HG03039 (cell line): Measurements from ENCODE around the gene AKR1C1.
"Not testable (repeated sequence)": the region's sequence is repeated elsewhere in the genome, so short reads cannot be mapped to it uniquely, and the experiment has no call there.

Experiments used
- ATAC-seq: cut with Tn5 transposase; IDR thresholded peaks from one replicate; pipeline ENCODE4 v1.9.1; 2021; ENCODE audit warnings: mild to moderate bottlenecking, moderate library complexity; ENCODE audit not compliant: unreplicated experiment

Gene AKR1C1

DNA sequence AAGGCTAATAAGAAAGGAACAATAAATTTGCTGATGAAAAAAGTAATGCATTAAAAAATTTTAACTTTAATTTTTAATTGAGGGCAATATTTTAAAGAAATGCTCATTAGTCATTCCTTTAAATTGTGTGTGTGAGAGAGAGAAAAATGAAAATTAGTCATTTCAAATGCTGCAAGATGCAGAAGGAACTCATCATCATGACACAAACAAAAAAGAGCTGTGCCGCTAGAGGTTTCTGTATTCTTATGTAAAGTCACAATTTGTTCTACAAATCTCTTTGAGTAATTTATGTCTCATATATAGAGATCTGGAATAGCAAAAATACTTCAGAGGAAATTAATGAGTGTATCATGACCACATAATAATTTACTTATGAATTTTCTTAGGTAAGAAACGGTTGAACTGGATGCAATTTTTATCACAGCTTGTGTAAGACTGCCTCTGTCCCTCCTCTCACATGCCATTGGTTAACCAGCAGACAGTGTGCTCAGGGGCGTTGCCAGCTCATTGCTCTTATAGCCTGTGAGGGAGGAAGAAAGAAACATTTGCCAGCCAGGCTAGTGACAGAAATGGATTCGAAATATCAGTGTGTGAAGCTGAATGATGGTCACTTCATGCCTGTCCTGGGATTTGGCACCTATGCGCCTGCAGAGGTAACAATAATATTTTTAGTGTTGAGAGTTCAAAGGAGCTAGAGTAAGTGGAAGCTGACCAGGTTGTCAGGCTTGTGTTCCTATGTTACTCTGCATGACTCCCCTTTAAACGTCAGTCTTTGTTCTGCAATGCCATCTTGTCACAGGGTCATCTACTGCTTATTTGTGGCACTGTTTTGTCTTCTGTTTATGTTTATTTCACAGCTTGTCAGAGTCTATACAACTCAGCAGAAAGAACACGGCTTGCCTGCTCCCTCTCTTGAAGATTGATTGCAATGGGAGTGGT is at the start of gene AKR1C1:
TSS of gene AKR1C1 (plus strand) at position 540 of the 939 bp plus-strand sequence. CDS start at position 570, 30 bp downstream.
- ATAC-seq = not testable (repeated sequence)

DNA sequence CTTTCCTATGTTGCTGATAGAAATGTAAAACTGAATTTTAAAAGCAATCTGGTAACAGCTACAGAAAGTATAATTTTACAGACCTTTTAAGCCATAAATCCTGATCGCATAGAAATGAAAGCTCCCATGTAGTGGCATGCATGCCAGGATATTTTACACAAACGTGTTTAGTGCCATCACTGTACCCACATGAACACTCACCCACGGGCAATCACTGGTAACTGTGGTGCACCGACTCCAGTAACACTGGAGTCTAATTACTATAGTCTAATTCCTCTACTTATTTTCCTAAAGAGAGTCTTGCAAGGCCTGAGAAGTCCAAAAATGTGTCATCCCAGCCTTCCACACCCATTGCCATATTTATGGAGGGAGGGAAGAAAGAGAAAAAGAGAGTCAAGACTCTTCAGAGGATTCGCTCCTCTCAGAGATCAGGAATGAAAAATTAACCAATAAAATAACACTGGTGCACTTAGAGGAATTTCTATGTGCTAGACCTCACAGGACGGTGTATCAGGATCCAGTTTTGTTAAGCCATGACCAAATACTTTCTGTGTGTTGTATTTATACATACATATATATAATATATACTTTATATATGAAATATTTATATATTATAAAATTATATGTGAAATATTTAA is 48.9 kb upstream of the AKR1C1 start:
- no peak for ATAC-seq

DNA sequence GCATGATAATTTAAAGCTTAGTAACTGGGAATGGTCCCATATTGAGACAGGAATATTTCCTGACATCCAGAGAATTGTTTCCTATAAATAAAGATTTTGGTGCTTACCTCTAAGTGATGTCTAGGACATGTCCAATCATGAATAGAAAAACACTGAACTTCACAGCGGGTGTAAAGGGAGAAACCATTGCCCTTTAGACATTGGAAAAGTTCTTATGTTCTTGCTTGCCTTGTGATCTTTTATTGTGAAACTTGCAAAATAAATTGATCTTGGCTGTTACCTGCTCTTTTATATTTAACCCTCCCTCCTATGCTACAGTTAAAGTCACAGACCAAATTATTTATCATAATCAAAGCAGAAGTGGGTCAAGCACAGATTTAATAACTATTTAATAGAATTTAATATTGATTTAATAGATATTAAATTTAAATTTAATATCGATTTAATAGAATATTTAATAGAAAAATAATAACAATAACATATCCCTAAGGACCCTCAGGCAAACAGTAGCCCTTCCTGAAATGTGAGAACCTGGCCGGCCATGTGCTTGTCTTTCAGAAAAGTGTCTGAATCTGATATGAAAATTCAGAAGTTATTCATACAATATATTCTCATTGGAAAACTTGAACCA is 47.0 kb upstream of the AKR1C1 start:
- no peak for ATAC-seq

DNA sequence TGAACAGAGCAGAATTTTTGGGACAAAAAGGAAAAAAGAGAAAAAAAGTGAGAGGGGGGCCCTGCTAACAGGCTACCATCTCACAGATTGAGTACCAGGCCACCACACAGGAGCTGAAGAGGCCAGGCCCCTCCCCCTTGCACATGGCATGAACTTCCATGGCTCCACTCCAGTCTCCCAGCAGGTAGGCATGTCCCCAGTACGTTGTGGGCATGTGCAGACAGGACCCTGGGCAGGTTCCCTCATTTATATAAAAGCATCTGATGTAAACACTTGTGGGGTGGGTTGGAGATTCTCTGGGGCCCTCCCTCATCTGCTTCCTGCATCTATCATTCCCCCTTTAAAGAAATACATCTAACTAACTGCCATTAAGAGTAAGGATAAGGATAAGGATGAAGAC is 45.0 kb upstream of the AKR1C1 start:
- no peak for ATAC-seq

DNA sequence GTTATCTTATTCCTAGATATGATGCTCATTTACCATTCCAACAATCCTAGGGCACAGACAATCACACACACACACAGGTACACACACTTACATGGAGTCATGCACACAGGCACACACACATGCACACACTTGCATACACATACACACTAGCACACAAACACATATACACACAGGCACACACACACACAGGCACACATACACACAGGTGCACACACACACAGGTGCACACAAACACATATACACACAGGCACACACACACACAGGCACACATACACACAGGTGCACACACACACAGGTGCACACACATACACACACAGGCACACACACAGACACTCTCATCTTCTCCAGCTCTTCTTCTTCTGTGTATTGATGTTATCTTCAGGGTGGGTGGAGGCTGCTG is 38.7 kb upstream of the AKR1C1 start:
- not testable (repeated sequence) for ATAC-seq

DNA sequence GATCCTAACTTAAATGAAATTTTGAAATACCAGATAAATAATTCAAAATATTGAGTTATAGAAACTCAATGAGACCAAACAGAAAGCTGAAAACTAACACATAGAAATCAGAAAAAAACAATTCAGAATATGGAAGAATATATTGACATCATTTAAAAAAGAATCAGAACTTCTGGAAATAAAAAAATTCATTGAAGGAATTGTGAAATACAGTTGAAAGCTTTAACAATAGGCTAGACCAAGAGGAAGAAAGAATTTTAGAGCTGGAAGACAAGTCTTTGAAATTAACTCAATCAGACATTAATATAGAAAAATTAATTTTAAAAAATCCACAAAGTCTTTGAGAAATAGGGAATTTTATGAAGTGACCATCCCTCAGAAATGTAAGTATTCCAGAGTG is 36.8 kb upstream of the AKR1C1 start:
- no peak for ATAC-seq

DNA sequence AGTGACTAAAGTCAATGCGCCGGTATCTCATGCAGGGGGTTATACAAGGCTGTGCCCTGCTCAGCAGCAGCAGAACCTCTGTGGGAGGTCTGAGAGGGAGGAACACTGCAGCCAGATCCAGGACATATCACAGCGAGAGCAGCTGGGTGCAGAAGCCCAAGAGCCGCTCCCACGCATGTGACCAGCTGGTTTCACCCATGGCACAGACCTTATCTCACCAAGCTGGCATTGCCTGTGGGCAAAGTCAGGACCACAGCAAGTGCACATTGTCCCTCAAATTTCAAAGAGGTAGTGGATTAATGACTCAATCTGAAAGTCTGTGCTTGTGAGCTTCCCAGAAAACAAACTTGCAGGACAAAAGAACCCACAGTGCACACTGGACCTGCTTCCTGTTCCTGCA is 31.6 kb upstream of the AKR1C1 start:
- ATAC-seq = no peak

DNA sequence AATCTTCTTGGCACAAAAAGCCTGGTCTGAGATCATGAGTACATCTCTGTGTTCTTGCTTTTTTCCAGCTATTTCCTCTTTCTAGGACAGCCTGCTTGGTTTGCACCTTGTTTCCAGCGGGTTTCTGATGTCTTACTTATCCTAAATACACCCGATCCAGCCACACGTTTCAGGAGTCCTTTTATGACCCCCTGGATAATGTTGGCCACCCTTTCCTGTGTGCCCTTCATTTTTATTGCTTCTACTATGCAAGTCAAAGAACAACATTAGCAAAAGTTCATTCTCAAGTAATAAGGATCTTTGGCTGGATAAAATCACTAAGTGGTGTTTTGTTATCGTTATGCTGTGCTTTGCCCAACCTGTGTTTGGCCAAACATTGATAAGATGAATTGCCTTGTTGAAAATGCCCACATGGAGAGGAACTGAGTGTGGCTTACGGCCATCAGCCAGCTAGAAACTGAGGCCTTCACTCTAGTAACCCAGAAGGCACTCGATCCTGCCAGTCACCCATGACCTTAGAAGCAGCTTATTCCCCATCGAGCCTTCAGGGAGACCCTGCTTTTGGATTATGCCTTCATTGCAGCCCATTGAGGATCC is 28.7 kb upstream of the AKR1C1 start:
- no peak for ATAC-seq

DNA sequence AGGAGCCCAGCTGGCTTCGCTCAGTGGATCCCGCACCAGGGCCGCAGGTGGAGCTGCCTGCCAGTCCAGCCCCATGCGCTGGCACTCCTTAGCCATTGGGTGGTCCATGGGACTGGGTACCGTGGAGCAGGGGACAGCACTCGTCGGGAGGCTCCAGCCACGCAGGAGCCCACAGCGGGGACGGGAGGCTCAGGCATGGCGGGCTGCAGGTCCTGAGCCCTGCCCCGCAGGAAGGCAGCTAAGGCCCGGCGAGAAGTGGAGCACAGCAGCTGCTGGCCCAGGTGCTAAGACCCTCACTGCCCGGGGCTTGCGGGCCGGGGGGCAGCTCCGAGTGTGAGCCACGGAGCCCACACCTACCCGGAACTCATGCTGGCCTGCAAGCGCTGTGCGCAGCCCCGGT is 25.9 kb upstream of the AKR1C1 start:
- ATAC-seq = no peak

DNA sequence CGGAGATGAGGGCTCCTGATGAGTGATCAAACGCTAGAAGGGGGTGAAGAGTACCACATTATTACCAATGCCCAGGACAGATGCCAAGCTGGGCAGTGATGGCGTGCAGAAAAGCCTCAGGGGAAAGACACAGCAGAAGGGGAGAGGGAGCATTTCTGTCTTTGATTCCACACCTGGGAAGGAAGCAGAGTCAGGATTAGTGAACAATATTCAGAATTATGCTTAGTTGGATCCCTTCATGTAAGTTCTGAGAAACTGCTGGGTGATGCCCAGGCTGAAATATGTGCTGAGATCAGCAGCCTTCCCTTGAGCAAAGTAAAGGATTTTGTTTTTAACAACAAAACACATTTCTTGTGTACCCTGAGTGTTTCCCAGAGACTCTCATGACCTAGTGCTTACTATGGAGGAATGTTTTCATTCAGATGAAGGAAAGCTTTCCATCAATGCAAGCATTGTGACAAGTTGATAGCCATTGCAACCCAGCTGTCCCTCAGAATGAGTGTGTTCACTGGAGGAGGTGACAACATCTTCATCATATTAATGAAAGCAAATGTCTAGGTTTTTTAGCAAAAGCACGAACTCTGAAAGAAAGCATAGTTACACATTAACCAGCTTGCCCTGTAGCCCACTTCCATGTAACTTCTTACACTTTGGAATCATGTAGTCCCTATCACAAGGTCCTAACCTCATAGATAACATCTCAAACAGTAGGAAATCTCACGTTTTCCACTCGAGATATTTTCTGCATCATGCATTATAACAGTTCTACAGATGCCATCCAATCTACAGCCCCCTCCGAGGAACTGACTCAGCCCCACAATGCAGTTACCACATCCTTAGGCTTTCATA is 23.8 kb upstream of the AKR1C1 start:
- no peak for ATAC-seq

DNA sequence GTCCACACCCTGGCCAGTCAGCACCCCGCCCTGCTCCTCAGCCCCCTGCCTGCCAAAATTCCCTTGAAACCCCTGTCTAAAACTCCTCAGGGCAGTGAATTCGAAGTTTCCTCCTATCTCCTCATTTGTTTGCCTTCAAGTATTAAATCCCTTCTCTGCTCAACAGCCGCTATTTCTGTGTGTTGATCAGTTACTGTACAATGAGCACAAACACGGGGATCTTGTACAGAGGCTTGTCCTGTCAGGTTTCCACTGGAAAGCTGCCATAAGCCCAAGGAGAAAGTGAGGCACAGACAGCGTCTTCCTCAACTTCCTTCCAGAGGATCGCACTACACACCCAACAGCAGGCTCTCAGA is 23.2 kb upstream of the AKR1C1 start:
- not testable (repeated sequence) for ATAC-seq

DNA sequence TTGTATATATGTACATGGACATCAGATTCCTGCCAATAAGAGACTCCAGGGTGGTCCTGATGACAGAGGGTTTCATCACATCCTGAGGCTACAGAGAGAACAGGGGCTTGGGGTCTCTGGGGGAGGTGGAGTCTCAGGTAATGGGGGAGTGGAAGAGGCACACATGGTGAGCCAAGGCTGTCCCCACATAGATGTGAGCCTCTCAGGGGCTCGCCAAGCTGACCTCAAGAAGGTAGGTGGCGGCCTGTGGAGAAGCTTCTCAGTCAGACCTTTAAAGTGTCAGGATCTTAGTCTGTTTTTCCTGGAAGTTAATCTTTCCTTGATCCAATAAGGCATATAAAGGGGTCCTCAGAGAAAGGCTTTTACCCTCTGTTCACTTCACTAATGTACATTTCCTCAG is 22.3 kb upstream of the AKR1C1 start:
- ATAC-seq = not testable (repeated sequence)

DNA sequence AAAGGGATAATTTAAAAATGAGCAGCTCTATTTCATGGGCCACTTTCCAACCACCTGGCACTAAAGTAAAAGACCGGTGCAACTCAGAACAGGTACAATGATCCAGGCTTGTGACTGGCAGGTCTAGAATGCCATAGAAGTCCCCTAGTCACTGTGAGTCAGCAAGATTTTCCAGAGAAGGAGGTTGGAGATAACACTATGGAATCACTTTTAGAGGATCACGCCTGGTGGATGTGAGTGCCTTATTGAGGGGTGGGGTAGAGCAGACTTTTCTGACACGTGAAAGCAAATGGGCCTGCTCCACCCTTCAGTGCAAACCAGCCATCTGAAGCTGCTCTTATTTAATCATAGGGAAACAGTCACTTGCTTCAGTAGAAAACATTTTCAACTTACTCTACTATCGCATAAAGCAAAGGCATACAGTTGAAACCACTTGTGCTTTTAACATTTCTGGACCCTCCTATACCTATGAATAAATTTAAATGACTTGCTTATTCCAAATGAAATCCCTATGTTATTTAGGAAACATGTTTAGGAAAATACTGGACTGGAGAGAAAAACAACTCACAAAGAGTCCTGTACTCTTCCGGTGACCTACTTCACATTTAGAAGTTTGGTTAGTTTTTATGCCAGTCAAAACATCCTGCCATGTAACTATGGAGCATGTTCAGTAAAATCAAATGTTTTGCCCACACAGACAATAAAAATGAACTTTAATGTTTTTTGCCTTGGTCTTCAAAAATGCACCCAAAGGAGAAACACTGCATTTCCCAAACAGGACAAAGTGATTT is 21.5 kb upstream of the AKR1C1 start:
- ATAC-seq = no peak

DNA sequence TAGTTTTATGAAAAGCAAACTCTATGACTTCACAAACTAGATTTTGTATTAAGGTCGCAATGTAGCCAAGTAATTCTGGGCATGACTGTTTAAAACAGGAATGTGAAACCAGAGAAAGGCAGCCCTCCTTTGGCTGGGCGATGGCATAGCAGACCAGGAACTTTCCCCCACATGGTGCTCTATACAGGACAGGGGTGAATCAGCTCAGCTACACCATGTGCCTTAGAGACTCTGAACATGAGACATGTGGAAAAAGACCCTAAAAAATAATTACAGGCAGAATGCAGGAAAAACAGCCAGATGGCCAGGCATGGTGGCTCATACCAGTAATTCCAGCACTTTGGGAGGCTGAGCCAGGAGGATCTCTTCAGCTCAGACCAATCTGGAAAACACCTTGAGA is 20.3 kb upstream of the AKR1C1 start:
- not testable (repeated sequence) for ATAC-seq

DNA sequence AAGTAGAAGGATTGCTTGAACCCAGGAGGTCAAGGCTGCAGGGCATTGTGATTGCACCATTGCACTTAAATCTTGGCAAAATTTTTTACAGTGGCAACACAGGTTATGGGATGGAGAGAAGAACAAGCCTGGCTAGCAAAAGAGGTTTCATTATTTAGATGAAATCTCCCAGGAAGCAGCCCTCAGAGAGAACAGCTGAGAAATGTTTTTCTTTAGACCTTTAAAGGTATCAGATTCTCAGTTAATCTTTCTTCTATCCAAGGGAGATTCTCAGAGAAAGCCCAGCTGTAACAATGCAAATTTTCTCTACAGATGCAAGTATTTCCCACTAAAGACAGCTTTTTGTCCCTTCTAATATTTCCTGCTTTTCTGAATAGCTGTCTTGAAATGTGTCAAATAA is 19.8 kb upstream of the AKR1C1 start:
- ATAC-seq = not testable (repeated sequence)

DNA sequence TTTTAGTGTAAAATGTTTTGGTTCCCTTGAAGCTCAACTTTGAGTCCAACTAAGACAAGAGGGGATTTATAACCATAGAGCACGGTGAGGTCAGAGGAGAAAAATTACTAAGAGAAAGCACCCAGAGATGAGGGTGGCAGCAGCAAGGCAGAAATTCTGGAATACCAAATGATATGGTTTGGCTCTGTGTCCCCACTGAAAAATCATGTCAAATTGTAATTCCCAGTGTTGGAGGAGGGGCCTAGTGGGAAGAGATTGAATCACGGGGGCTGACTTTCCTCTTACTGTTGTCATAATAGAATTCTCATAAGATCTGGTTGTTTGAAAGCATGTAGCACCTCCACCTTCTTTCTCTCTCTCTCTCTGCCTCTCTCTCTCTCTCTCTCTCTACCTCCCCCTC is 19.4 kb upstream of the AKR1C1 start:
- ATAC-seq = no peak

DNA sequence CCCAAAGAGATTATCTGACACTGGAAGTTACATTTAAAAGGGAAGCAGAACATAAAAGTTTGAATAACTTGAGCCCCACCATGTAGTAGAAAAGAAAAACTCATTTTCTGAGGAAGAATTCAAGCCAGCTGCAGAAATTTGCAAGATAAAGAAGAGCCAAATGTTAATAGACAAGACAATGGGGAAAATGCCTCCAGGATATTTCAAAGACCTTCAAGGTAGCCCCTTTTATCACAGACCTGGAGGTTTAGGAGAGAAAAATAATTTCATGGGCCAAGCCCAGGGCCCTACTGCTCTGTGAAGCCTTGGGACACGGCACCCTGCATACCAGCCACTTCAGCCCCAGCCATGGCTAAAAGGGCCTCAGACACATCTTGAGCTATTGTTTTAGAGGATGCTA is 18.4 kb upstream of the AKR1C1 start:
- ATAC-seq = no peak

DNA sequence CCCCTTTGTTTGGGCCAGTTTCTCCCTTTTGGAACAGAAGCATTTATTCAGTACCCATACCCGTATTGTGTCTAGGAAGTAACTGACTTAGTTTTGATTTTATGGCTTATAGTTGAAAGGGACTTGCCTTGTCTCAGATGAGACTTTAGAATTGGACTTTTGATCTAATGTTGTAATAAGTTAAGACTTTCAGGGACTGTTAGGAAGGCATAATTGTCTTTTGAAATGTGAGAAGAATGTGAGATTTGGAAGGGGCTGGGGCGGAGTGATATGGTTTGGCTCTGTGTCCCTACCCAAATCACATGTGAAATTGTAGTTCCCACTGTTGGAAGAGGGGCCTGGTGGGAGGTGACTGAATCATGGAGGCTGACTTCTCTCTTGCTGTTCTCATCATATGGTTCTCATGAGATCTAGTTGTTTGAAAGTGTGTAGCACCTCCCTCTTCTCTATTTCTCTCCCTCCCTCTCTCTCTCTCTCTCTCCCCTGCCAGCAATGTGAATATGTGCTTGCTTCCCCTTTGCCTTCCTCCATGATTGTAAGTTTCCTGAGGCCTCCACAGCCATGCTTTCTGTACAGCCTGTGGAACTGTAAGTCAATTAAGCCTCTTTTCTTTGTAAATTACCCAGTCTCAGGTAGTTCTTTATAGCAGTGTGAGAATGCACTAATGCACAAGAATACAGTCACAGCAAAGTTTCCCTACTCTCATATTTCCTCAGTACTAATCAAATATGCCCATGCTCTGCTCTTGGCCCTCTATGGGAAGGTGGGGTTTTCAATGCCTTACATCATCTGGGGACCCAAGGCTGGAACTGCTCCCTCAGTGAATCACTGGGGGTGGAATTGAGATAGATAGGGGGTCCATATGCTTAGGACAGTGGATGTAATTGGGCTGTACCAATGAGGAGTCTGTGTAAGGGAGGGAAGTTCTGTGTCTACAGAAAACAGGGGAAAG is 17.2 kb upstream of the AKR1C1 start:
- ATAC-seq = no peak
